HEK293T (cell line): ENCODE results near the gene CCSAP.

ENCODE experiments used
- ARNT ChIP-seq: fragments of 450-650 bp; IDR thresholded peaks from 2 replicates; pipeline ENCODE4 v1.6.1; 2017; ENCODE audit warnings: mild to moderate bottlenecking
- BHLHE40 ChIP-seq: fragments of 450-650 bp; IDR thresholded peaks from 2 replicates; pipeline ENCODE4 v1.6.1; 2016; ENCODE audit warnings: mild to moderate bottlenecking, moderate library complexity, borderline replicate concordance
- ELF4 ChIP-seq: fragments of 450-650 bp; IDR thresholded peaks from 2 replicates; pipeline ENCODE4 v1.6.1; 2017; ENCODE audit warnings: antibody characterized with exemption
- FOXM1 ChIP-seq: fragments of 450-650 bp; IDR thresholded peaks from 2 replicates; pipeline ENCODE4 v1.6.1; 2017; ENCODE audit warnings: mild to moderate bottlenecking, borderline replicate concordance
- HDGF ChIP-seq: fragments of 450-650 bp; IDR thresholded peaks from 2 replicates; pipeline ENCODE4 v1.6.1; 2017; ENCODE audit warnings: antibody characterized with exemption, borderline replicate concordance
- L3MBTL2 ChIP-seq: fragments of 450-650 bp; conservative IDR thresholded peaks from 2 replicates; pipeline ENCODE4 v1.6.1; 2016; ENCODE audit warnings: mild to moderate bottlenecking
- LEF1 ChIP-seq: fragments of 450-650 bp; IDR thresholded peaks from 2 replicates; pipeline ENCODE4 v1.6.1; 2017; ENCODE audit warnings: mild to moderate bottlenecking, borderline replicate concordance
- SP1 ChIP-seq: fragments of 450-650 bp; IDR thresholded peaks from 2 replicates; pipeline ENCODE4 v1.6.1; 2017
- SUZ12 ChIP-seq: fragments of 450-650 bp; IDR thresholded peaks from 2 replicates; pipeline ENCODE4 v1.6.1; 2016; ENCODE audit warnings: mild to moderate bottlenecking
- TF ChIP-seq, protein P1 (sequence below): fragments of 450-650 bp; IDR thresholded peaks from 2 replicates; pipeline ENCODE4 v1.6.1; 2016

DNA sequence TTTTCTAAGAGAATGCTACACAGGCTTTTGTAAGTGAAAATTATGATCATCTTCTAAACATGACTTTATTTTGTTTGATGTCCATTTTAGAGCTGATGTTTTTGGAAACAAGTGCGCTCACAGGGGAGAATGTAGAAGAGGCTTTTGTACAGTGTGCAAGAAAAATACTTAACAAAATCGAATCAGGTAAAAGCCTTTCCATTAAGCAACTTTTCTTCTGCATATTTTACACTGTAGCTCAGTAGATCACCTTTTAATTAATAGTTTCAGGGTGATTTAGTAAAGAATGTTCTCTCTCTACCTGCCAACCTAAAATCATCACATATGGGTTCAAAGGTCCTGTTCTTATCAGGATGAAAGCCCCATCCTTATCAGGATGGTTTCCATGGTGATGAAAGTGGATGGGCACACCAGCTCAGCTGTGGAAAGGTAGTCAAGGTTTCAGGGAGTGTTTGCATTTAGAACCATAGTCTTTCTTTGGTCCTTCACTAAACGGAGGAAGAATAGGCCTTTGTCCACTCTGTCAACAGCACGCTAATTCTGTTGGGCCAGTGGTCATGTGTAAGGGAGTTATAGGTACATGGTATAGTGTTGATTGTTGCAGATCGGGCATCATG, 43.9 kb downstream of the CCSAP start:
- no peak for TF ChIP-seq SUZ12
- TF ChIP-seq BHLHE40, result no peak
- TF ChIP-seq LEF1, result no peak
- no peak for TF ChIP-seq SP1
- no peak for TF ChIP-seq FOXM1
- TF ChIP-seq ELF4, result no peak
- TF ChIP-seq, protein P1, sequence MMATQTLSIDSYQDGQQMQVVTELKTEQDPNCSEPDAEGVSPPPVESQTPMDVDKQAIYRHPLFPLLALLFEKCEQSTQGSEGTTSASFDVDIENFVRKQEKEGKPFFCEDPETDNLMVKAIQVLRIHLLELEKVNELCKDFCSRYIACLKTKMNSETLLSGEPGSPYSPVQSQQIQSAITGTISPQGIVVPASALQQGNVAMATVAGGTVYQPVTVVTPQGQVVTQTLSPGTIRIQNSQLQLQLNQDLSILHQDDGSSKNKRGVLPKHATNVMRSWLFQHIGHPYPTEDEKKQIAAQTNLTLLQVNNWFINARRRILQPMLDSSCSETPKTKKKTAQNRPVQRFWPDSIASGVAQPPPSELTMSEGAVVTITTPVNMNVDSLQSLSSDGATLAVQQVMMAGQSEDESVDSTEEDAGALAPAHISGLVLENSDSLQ, result no peak
- TF ChIP-seq HDGF, result no peak
- no peak for TF ChIP-seq L3MBTL2
- no peak for TF ChIP-seq ARNT
